ENCODE measurements around the gene ARRB1. TPM values are rescaled to one million over a fixed set of nuclear protein-coding genes. Genes with fewer than 3 reads are reported as not detected.

The ARRB1 gene
- total RNA-seq, 1 donor from 2014 or later: 13.2 TPM

- no peaks in the 10 kb centered on the region for H3K36me3 Mint-ChIP-seq (ENCODE audit: unreplicated experiment)
- no peak overlapping the region for H3K4me3 Mint-ChIP-seq (ENCODE audit: unreplicated experiment)
- DNase-seq (ENCODE audit: extremely low spot score, unreplicated experiment): no peak
- H3K27me3 Mint-ChIP-seq (ENCODE audit: unreplicated experiment): peaks cover 16% of the 10 kb centered on the region
- no peaks in the 10 kb centered on the region for H3K9me3 Mint-ChIP-seq (ENCODE audit: unreplicated experiment)
- TF ChIP-seq CTCF (IDR thresholded peaks at IDR 0.05): no peak
- no peaks in the 10 kb centered on the region for H3K4me1 Mint-ChIP-seq (ENCODE audit: unreplicated experiment)
- H3K27ac Mint-ChIP-seq (ENCODE audit: unreplicated experiment): no peak overlapping the region
Observed at GRCh38 chr11:75261902-75262361, 89.5 kb downstream of the ARRB1 start.

GRCh38 chr11:75260396-75261170, 90.9 kb downstream of the ARRB1 start:
- Mint-ChIP-seq H3K27me3 (ENCODE audit: unreplicated experiment) (peaks cover 28% of the 10 kb centered on the region), H3K36me3 (ENCODE audit: unreplicated experiment) (no peaks in the 10 kb centered on the region), H3K27ac (ENCODE audit: unreplicated experiment) (no peak overlapping the region), H3K9me3 (ENCODE audit: unreplicated experiment) (no peaks in the 10 kb centered on the region), H3K4me3 (ENCODE audit: unreplicated experiment) (no peak overlapping the region), H3K4me1 (ENCODE audit: unreplicated experiment) (no peaks in the 10 kb centered on the region)
- no peak for TF ChIP-seq CTCF (IDR thresholded peaks at IDR 0.05)
- no peak for DNase-seq (ENCODE audit: extremely low spot score, unreplicated experiment)

- H3K27me3 Mint-ChIP-seq (ENCODE audit: unreplicated experiment): peaks cover 48% of the 10 kb centered on the region
- no peaks in the 10 kb centered on the region for H3K36me3 Mint-ChIP-seq (ENCODE audit: unreplicated experiment)
- no peak overlapping the region for H3K4me3 Mint-ChIP-seq (ENCODE audit: unreplicated experiment)
- H3K27ac Mint-ChIP-seq (ENCODE audit: unreplicated experiment): no peak overlapping the region
- TF ChIP-seq CTCF (IDR thresholded peaks at IDR 0.05): no peak
- no peaks in the 10 kb centered on the region for H3K4me1 Mint-ChIP-seq (ENCODE audit: unreplicated experiment)
- DNase-seq (ENCODE audit: extremely low spot score, unreplicated experiment): no peak
- peaks cover 7% of the 10 kb centered on the region for H3K9me3 Mint-ChIP-seq (ENCODE audit: unreplicated experiment)
Observed at GRCh38 chr11:75254326-75254725, 97.1 kb downstream of the ARRB1 start.

- Mint-ChIP-seq H3K27ac (ENCODE audit: unreplicated experiment) (no peak overlapping the region), H3K36me3 (ENCODE audit: unreplicated experiment) (no peaks in the 10 kb centered on the region), H3K4me1 (ENCODE audit: unreplicated experiment) (no peaks in the 10 kb centered on the region), H3K27me3 (ENCODE audit: unreplicated experiment) (peaks cover 36% of the 10 kb centered on the region), H3K9me3 (ENCODE audit: unreplicated experiment) (peaks cover 7% of the 10 kb centered on the region), H3K4me3 (ENCODE audit: unreplicated experiment) (no peak overlapping the region)
- TF ChIP-seq CTCF (IDR thresholded peaks at IDR 0.05): no peak
- no peak for DNase-seq (ENCODE audit: extremely low spot score, unreplicated experiment)
Observed at GRCh38 chr11:75249704-75250103, 101.8 kb downstream of the ARRB1 start.

- H3K27me3 Mint-ChIP-seq (ENCODE audit: unreplicated experiment): peaks cover 37% of the 10 kb centered on the region
- H3K36me3 Mint-ChIP-seq (ENCODE audit: unreplicated experiment): no peaks in the 10 kb centered on the region
- TF ChIP-seq CTCF (IDR thresholded peaks at IDR 0.05): peak; percentile 4
- no peak overlapping the region for H3K27ac Mint-ChIP-seq (ENCODE audit: unreplicated experiment)
- no peak for DNase-seq (ENCODE audit: extremely low spot score, unreplicated experiment)
- H3K4me1 Mint-ChIP-seq (ENCODE audit: unreplicated experiment): no peaks in the 10 kb centered on the region
- no peak overlapping the region for H3K4me3 Mint-ChIP-seq (ENCODE audit: unreplicated experiment)
- peaks cover 7% of the 10 kb centered on the region for H3K9me3 Mint-ChIP-seq (ENCODE audit: unreplicated experiment)
Observed at GRCh38 chr11:75248924-75249256, 102.6 kb downstream of the ARRB1 start.

Measured in osteocyte (in vitro differentiated cells).